ENCODE results near the gene MCOLN2.

Gene MCOLN2

GRCh38 chr1:84890566-84890965, 106.3 kb downstream of the MCOLN2 start:
- DNase-seq = no peak

- DNase-seq = no peak
Measured at GRCh38 chr1:84889437-84889836, 107.5 kb downstream of the MCOLN2 start.

GRCh38 chr1:84888753-84889152, 108.2 kb downstream of the MCOLN2 start:
- peak; percentile 70 for DNase-seq

GRCh38 chr1:84887261-84887934, 109.5 kb downstream of the MCOLN2 start:
- no peak for DNase-seq

GRCh38 chr1:84885469-84885868, 111.4 kb downstream of the MCOLN2 start:
- DNase-seq = no peak

- no peak for DNase-seq
Measured at GRCh38 chr1:84884671-84885389, 112.1 kb downstream of the MCOLN2 start.

GRCh38 chr1:84883286-84883685, 113.6 kb downstream of the MCOLN2 start:
- DNase-seq = no peak

GRCh38 chr1:84877592-84877991, 119.3 kb downstream of the MCOLN2 start:
- no peak for DNase-seq

- no peak for DNase-seq
Measured at GRCh38 chr1:84876353-84876752, 120.6 kb downstream of the MCOLN2 start.
